NK-92 (cell line): ENCODE results near the gene NRXN3.
"Not testable (repeated sequence)": the region's sequence is repeated elsewhere in the genome, so short reads cannot be mapped to it uniquely, and the experiment has no call there.

Experiments
- DNase-seq: peaks from one replicate; lab custom pipeline; 2025; ENCODE audit not compliant: unreplicated experiment; lab: John Stamatoyannopoulos, UW

The NRXN3 gene

DNA sequence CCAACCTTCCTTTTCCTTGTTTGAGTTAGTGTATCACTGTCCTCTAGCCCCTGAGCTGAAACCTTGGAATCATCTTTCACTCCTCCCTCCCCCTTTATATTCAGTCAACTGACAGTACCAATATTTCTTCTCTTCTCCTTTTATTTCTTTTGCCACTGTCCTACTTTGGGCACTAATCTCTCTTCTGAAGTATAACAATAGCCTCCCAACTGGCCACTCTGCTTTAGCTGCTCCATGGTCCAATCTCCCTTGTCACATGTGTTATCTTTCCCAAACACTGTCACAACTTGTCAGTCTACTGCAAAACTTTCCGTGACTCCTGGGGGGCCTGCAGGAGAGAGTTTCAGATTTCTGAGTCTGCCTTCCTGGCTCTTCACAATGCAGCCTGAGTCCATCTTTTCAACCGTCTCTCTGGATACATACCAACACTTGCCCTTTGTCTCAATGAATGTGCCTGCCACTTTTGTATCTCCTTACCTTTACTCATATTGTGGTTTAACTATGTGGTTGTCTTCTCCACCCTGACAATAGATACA lies 1570.0 kb downstream of the NRXN3 start:
- DNase-seq, result no peak

DNA sequence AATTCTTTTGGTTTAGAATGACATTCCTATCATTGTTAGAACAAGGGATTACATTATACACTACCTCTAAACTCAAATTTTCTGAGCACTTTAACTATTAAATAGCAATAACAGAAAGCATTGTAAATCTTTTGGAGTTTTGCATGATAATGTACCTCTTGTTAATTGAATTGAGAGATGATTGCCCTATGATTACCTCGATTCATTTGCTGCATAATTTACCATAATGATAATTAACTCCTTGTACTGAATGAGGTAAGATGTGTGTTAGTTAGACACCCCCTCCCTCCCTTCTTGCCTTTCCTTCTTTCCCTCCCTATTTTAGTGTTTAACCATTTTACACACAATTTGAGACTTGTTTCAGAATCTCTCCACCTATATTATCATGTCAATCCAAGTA lies 1572.0 kb downstream of the NRXN3 start:
- no peak for DNase-seq

DNA sequence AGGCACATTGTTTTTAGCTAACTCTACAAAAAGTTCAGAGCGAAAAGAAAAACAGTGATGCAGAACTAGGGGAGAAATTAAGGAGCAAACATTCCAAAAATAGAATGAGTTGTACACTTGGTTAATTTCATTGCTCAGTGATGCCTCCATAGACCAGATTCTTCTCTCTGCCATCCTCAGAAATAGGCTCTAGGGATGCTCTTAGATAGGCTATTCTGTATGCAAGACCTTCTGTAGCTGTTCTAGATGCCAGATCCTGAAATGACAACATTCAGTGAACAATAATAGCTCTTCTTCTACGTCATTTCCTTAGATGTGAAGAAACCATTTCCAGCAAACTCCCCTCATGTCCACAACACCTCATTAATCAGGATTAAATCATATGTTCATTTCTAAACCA lies 1574.9 kb downstream of the NRXN3 start:
- DNase-seq, result no peak

DNA sequence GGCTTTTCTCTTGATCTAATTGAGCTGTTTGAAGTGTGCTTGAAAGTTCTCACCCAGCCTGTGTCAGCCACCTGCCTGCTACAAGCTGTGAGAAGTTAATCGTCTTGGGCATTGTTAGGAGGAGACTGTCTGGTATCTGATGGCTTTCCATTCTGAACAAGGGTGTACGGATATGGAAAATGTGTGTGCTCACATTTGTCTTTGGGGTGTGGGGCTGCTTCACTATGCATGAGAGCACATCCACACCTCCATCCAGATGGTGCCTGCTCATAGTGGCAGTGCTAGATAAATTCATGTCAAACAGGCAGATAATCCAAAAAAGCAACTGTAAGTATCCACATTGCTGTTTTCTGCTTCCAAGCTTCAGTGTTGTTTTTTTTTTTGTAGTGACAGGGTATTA lies 1578.9 kb downstream of the NRXN3 start:
- no peak for DNase-seq

DNA sequence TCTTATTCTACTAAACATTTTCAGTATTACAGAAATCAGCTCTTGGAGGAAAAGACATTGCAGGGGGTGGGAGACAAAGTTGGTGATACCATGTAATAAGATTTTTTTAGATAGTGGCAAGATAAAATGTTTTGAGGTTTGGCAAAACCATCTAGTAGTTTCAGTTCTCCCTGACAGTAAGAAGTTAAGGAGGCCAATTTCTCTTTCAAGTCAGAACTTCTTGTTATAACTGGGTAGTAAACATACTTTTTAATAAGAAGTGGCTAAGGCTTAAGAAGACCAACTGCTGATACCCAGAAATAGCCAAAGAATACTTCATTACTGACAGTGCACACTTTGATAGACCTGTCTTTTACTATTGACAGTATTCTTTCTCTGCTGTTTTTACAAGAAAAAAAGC lies 1588.8 kb downstream of the NRXN3 start:
- DNase-seq, result no peak

DNA sequence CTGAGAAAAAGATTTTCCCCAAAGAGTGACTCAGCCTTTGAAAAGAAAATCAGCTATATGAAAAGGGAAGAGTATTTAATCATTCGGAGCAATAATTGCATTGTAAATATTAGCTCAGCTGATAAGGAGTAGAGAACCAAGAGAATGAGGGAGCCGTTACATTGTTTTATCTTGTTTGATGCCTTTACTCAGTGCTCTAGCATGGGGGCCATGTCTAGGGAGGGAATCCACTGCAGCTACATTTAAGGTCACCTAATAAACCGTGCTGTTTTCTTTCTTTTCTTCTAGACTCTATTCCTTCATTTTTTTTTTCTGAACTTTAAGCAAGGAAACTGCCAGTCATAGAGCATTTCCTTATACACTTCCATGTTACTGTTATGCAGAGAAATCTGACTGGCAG lies 1594.2 kb downstream of the NRXN3 start:
- DNase-seq, result no peak

DNA sequence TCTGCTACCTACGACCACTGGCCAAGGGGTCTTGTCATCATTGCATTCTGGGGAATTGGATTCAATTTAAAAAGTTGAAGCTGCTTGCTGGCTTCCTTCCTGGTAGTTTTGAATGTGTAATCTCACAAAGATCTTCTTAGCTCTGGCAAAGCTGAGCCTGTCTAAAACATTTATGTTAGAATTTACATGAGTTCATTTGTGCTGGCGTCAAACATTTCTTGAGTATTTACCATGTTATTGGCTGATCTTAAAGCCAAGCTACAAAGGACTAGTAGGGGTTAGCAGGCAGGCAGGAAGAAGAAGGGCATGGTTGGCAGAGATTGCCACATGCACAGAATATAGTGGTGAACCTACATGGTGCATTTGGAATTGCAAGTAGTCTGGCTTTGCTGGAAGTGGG lies 1596.3 kb downstream of the NRXN3 start:
- DNase-seq, result no peak

DNA sequence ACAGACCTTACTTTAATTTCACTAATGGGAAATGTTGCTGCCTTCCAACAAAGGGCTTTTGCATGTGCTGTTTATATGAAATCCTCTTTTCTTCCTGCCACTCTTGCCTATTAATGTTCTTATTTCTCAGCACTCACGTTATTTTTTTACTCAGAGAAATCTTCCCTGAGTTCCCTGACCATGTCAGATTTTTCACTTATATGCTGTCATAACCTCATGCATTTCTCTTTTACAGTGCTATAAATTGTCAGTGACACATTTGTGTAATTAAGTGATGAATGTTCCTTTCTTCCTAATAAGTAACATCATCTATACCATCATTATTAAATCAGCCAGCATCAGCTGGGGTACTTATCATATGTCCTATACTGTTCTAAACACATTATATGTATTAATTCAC lies 1597.1 kb downstream of the NRXN3 start:
- no peak for DNase-seq

DNA sequence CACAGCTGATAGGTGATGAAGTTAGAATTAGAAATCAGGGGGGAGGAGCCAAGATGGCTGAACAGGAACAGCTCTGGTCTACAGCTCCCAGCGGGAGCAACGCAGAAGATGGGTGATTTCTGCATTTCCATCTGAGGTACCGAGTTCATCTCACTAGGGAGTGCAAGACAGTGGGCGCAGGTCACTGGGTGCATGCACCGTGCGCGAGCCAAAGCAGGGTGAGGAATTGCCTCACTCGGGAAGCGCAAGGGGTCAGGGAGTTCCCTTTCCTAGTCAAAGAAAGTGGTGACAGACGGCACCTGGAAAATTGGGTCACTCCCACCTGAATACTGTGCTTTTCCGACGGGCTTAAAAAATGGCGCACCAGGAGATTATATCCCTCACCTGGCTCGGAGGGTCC lies 1597.5 kb downstream of the NRXN3 start:
- DNase-seq, result not testable (repeated sequence)

DNA sequence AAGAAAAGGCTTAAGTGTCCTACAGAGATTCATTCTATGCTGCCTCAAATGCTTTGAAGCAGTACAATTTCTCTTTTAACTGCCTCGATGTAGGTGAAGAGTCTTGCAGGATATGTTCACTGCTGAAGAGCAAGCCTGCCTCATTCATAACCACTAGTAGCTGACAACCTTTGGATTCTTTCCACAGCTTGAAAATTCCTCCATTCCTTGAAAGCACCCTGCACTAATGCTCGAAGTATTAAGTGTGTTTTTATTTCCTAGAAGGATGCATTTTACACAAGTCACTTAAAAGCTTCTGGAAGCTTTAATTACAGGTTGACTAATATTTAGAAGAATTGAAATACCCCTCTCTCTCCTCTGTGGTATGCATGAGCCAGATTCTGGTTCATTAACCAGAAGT lies 1611.7 kb downstream of the NRXN3 start:
- DNase-seq, result no peak

DNA sequence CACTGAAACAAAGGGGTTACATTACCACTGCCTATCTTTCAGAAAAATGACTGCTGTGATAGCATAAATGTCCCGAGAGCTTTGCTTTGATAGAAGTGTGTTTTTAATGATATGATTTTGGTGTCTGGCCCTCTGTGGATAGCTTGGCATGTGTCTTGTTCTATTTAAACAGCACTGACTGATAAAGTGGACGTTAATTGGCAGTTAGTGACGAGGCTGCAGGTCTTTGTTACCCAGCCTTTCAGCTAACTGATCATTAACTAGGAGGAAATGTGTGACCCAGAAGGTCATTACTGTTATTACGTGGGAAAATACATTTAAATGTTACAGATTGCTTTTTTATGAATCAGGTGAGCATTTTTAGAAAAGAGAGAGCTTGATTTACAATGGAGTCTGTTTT lies 1612.9 kb downstream of the NRXN3 start:
- no peak for DNase-seq

DNA sequence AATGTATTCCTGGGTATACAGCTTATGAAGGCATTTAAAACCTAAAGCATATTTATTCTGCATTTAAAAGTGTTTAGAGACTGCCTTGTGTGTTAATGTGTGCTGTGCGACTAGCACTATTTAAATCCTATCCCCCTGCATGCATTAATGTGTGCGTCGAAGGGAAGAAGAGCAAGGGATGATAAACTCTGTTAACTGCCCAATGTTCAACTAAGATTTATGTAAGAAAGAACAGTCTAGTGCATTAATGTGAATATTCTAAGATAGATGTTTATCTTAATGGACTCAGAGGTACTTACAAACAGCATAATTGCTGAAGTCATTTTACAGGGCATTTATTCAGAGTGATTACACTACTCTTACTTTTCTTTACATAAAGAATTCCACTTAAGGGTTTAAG lies 1616.3 kb downstream of the NRXN3 start:
- no peak for DNase-seq

DNA sequence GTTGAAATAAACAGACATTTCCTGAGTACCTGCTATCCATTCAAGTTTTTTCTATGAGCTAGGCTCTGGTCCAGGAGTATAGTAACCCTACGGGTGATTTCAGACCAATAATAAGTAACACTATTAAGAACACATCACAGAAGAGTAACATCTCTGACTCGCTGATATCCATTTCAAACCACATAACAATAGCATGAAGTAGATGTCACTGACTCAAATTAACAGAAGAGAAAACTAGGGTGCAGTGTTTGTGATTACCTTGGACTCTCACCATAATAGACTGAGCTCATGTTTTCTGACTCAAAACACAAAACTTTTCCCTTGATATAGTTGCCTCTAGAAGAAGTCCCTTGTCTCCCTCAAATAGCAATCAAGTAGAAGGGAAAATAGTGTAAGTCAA lies 1618.2 kb downstream of the NRXN3 start:
- DNase-seq, result no peak

DNA sequence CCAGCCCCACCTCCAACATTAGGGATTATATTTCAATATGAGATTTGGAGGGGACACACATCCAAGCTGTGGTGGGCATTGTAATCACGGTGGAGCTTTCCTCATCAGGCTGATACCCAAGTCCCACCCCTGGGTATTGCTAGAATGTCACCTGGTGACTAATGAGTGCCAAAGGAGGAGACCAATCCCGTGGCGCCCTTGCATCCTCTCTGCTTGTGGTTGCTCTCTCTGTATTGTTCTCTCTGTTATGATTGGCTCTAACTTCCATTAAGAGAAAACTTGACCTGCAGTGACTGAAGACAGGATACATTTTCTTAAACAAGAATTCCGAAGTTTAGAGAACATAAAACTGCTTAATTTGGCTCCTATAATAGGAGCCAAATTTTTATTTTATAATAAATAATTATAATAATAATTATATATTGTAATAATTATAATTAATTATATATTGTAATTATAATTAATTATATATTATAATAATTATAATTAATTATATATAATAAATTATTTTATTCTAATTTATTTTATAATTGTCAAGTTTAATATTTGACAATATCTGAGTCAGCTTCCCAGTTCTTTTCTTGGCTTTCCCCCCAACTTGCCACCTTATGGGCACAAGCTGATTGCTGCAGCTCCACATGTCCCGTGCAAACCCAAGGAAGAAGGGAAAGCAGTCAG lies 1621.0 kb downstream of the NRXN3 start:
- DNase-seq, result no peak

DNA sequence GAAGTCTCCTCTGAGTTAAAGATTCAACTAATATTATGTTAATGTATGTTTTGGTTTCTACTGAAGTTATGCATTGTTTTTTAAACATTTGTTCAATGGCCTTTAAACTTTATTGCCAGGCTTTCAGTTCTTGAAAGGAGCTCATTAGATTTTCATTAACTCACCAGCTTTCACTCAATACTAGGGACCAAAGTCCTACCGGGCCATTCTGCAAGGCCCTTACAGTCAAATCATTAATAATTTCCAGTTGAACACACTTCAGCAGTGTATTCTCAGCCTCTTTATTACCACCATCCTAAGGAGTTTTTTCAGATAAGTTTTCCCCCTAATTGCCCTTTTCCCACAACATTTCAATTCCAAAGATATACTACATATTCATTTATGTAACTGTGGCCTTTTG lies 1631.9 kb downstream of the NRXN3 start:
- DNase-seq, result no peak

DNA sequence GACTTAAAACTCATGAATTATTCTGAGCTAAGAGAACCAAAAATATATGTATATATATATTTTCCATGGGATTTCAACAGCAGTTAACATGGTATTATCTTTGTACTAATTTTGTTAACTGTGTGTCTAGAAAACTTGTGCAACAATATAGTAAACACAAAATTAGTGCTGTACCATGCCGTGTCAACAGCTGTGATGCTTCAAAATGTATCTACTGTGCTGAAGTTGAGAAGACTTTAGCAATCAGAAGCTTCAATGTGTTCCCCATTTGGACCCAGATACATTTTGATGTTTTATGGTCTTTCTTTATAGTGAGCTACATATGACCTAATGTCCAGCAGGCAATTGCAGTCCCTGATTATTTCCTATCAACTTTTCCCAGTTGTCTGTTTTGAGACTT lies 1635.5 kb downstream of the NRXN3 start:
- no peak for DNase-seq

DNA sequence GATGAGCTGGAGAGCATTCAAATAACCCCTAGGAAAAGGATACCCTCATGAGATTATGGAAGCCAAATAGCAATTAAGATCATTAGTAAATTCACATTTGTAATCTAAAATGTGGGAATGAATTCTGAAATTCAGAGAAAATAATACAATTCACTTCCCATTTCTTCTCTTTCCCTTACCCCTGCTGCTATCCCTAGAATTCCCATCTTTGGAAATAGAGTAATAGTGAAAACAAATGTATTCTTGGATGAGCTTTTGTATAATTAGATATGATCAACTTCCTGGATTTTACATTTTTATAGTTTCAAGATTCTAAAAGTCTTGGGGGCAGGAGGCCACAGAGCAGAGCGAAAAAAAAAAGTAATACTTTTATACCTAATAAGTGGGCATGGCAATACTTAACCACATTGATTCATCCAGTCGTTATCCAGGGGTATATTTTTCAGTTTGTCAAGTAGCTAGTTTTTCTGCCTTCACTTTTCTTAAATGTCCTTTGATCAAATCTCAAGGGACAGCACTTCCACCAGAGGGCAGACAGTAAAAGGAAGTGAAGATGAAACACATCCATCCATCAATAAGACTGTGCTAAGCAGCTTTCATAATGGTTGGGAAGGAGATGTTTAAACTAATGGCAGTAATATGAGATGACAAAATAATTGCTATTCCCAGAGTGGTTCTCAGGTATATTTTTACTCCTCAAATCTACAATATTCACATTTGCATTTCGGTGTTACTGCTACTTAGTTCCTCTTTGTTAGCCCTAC lies 1639.9 kb downstream of the NRXN3 start:
- DNase-seq, result no peak

DNA sequence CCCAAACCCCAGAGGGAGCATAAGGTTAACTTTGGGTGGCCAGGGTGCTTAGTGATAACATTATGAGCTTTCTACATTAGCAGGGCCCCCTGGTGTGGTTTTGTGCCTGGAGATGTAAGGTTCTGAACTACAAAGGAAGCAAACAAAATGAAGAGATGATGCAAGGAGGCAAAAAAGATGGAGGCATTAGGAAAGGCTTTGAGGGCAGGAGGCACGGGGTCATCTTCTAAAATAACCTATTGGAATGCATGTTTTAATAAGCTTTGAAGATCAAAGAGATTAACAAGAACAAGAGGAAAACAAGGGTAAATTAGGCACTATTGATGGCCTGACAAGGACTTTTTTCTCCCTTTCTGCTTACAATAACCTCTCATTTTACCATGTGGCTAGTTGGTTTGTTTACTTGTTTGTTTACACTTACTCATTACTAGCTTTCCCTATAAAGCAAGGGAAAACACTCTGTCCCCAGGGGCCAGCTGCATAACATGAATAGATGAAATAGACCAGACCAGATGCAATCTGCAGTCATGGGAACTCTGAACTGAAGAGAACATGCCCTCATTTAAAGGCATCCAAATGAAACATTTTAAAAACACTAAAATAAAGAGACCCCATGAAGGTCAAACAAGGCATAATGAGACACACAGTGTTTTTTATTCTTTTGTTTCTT lies 1650.8 kb downstream of the NRXN3 start:
- DNase-seq, result no peak

DNA sequence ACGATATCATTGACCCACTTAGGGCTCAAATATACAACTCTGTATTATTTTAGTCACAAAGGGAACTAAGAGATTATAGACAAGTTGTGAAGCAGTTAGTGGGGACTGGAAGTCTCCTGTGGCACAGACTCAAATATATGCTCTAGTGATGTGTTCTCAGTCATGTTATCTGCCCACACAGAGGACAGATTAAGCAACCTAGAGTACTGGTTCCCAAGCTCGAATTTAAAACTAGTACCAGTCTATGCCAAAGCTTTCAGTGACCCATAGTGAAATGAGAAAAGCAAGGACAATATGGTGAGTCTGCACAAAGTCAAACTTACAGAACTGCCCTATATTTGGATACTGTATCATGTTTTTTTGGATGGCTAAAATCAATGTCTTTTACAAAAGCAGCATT lies 1651.9 kb downstream of the NRXN3 start:
- DNase-seq, result no peak

DNA sequence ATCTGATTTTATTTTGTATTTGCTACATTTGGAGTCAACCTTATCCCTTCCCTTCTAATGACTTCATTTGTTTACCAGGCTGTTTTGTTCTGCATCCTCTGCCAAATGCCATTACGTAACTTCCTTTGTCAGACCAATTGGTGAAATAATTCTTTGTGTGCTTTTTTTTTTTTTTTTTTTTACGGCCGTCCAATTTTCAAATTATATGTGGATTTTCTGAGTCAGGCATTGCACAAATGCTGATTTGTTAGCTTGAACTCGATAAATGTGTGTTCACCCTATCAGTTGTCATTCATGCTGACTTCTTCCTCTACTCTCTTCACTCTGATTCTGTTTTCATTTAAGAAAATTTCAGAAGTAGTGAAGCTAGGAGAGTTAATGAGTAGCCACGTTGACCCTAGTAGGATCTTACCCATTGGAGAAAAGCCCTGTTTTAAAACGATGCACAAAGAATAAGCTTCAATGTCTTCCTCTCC lies 1654.9 kb downstream of the NRXN3 start:
- no peak for DNase-seq

DNA sequence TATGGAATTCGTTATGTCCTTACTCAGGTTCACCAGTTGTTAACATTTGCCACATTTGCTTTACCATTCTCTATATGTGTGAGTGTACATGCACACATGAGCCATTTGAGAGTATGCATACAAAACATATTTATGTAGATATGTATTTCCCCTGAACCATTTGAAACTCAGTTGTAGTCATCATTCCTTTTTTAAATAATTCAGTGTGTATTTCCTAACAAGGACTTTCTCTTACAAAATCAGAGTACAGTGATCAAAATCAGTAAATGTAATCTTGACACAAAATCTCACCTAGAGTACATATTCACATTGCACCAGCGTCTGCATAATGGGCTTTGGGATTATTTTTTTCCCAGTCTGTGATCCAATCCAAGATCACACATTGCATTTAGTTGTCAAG lies 1656.2 kb downstream of the NRXN3 start:
- DNase-seq, result no peak
